H1 (cell line): Measurements from ENCODE around the gene CCDC141. TPM values are rescaled to one million over a fixed set of nuclear protein-coding genes. Genes with fewer than 3 reads are reported as not detected.

ENCODE experiments used
- CHD1 ChIP-seq: IDR thresholded peaks from 2 replicates; pipeline ENCODE4 v1.6.1; 2012; ENCODE audit warnings: low read depth, low read length, improper control_type of control experiment
- HDAC2 ChIP-seq, 2 experiments: fragments of 300-600 bp in 1 of 2; sonication (generic) in 1 of 2; IDR thresholded peaks; 2 replicates each; pipeline ENCODE4 v1.6.1; 2011 to 2012; ENCODE audit warnings: low read depth in 2 of 2, low read length in 2 of 2, mild to moderate bottlenecking in 2 of 2, moderate library complexity in 2 of 2, borderline replicate concordance in 1 of 2, inconsistent platforms in 1 of 2
- SP2 ChIP-seq: IDR thresholded peaks from 2 replicates; pipeline ENCODE4 v1.6.1; 2012; ENCODE audit warnings: mild to moderate bottlenecking, low read length, inconsistent platforms
- TBP ChIP-seq: IDR thresholded peaks from 2 replicates; pipeline ENCODE4 v1.6.1; 2011; ENCODE audit warnings: low read depth, low read length, improper control_type of control experiment
- polyA plus RNA-seq, 7 experiments: library from polyadenylated mRNA; depleted of rRNA in 3 of 7; stranded (reverse) in 5 of 7; unstranded in 2 of 7; fragments of >200 nt in 5 of 7; fragments of 200-250 nt in 2 of 7; gene quantifications; 1 replicate in 5 of 7; 2 replicates in 1 of 7; 4 replicates in 1 of 7; pipeline versions ENCODE4 v1.2.1 to v1.2.3, GENCODE V29; 2011 to 2013; ENCODE audit warnings: missing spikeins in 2 of 7, mixed read lengths in 2 of 7
- total RNA-seq: library from RNA; stranded (reverse); fragmentation: NEBNext Ultra II Directional; extraction: Animal tissue kit (Norgen Biotek cat#: 25700); gene quantifications from 2 replicates; pipeline ENCODE4 v1.2.1, GENCODE V29; 2021
- TF ChIP-seq, protein P1 (sequence below): fragments of 300-600 bp; sonication (generic); IDR thresholded peaks from 2 replicates; pipeline ENCODE4 v1.7.1; 2012; ENCODE audit warnings: low read length, moderate library complexity, mild to moderate bottlenecking, inconsistent platforms; ENCODE audit not compliant: insufficient replicate concordance
- TF ChIP-seq, protein P2 (sequence below): IDR thresholded peaks from 2 replicates; pipeline ENCODE4 v1.6.1; 2012; ENCODE audit warnings: low read length, inconsistent platforms

CCDC141 gene
- total and polyA plus RNA-seq, 2 of the 8 experiments (the other 6 are each of a cell fraction or from before 2014, with no cell fraction given): 0.56 to 21.6 TPM

GRCh38 chr2:179048099-179048498, 1.8 kb downstream of the CCDC141 start (continued):
- TF ChIP-seq, protein P1, sequence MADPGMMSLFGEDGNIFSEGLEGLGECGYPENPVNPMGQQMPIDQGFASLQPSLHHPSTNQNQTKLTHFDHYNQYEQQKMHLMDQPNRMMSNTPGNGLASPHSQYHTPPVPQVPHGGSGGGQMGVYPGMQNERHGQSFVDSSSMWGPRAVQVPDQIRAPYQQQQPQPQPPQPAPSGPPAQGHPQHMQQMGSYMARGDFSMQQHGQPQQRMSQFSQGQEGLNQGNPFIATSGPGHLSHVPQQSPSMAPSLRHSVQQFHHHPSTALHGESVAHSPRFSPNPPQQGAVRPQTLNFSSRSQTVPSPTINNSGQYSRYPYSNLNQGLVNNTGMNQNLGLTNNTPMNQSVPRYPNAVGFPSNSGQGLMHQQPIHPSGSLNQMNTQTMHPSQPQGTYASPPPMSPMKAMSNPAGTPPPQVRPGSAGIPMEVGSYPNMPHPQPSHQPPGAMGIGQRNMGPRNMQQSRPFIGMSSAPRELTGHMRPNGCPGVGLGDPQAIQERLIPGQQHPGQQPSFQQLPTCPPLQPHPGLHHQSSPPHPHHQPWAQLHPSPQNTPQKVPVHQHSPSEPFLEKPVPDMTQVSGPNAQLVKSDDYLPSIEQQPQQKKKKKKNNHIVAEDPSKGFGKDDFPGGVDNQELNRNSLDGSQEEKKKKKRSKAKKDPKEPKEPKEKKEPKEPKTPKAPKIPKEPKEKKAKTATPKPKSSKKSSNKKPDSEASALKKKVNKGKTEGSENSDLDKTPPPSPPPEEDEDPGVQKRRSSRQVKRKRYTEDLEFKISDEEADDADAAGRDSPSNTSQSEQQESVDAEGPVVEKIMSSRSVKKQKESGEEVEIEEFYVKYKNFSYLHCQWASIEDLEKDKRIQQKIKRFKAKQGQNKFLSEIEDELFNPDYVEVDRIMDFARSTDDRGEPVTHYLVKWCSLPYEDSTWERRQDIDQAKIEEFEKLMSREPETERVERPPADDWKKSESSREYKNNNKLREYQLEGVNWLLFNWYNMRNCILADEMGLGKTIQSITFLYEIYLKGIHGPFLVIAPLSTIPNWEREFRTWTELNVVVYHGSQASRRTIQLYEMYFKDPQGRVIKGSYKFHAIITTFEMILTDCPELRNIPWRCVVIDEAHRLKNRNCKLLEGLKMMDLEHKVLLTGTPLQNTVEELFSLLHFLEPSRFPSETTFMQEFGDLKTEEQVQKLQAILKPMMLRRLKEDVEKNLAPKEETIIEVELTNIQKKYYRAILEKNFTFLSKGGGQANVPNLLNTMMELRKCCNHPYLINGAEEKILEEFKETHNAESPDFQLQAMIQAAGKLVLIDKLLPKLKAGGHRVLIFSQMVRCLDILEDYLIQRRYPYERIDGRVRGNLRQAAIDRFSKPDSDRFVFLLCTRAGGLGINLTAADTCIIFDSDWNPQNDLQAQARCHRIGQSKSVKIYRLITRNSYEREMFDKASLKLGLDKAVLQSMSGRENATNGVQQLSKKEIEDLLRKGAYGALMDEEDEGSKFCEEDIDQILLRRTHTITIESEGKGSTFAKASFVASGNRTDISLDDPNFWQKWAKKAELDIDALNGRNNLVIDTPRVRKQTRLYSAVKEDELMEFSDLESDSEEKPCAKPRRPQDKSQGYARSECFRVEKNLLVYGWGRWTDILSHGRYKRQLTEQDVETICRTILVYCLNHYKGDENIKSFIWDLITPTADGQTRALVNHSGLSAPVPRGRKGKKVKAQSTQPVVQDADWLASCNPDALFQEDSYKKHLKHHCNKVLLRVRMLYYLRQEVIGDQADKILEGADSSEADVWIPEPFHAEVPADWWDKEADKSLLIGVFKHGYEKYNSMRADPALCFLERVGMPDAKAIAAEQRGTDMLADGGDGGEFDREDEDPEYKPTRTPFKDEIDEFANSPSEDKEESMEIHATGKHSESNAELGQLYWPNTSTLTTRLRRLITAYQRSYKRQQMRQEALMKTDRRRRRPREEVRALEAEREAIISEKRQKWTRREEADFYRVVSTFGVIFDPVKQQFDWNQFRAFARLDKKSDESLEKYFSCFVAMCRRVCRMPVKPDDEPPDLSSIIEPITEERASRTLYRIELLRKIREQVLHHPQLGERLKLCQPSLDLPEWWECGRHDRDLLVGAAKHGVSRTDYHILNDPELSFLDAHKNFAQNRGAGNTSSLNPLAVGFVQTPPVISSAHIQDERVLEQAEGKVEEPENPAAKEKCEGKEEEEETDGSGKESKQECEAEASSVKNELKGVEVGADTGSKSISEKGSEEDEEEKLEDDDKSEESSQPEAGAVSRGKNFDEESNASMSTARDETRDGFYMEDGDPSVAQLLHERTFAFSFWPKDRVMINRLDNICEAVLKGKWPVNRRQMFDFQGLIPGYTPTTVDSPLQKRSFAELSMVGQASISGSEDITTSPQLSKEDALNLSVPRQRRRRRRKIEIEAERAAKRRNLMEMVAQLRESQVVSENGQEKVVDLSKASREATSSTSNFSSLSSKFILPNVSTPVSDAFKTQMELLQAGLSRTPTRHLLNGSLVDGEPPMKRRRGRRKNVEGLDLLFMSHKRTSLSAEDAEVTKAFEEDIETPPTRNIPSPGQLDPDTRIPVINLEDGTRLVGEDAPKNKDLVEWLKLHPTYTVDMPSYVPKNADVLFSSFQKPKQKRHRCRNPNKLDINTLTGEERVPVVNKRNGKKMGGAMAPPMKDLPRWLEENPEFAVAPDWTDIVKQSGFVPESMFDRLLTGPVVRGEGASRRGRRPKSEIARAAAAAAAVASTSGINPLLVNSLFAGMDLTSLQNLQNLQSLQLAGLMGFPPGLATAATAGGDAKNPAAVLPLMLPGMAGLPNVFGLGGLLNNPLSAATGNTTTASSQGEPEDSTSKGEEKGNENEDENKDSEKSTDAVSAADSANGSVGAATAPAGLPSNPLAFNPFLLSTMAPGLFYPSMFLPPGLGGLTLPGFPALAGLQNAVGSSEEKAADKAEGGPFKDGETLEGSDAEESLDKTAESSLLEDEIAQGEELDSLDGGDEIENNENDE: no peak
- TF ChIP-seq, protein P2, sequence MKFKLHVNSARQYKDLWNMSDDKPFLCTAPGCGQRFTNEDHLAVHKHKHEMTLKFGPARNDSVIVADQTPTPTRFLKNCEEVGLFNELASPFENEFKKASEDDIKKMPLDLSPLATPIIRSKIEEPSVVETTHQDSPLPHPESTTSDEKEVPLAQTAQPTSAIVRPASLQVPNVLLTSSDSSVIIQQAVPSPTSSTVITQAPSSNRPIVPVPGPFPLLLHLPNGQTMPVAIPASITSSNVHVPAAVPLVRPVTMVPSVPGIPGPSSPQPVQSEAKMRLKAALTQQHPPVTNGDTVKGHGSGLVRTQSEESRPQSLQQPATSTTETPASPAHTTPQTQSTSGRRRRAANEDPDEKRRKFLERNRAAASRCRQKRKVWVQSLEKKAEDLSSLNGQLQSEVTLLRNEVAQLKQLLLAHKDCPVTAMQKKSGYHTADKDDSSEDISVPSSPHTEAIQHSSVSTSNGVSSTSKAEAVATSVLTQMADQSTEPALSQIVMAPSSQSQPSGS: no peak
- TF ChIP-seq HDAC2 (IDR thresholded peaks at IDR 0.05; ENCODE audit: borderline replicate concordance in 1 of 2, low read depth in 2 of 2, low read length in 2 of 2) (no peak), SP2 (no peak), CHD1 (no peak), TBP (no peak)
